ENCODE measurements around the gene DNAJB1.

The DNAJB1 gene

GRCh38 chr19:14517446-14517839 is 754 bp downstream of the DNAJB1 start:
- peaks cover 40% of the 10 kb centered on the region for H4K20me1 ChIP-seq (ENCODE audit: insufficient read depth, low read length, poor library complexity, severe bottlenecking)
- no peak for TF ChIP-seq EZH2phosphoT487 (IDR thresholded peaks at IDR 0.05; ENCODE audit: borderline replicate concordance)
- no peak for TF ChIP-seq CTCF (conservative IDR thresholded peaks at IDR 0.05; ENCODE audit: low read length)

GRCh38 chr19:14516746-14517438 is 1.3 kb downstream of the DNAJB1 start:
- no peaks in the 10 kb centered on the region for H3K9me2 ChIP-seq (replicated peaks; ENCODE audit: low read depth, low read length)
- no peaks in the 10 kb centered on the region for H3K27me3 ChIP-seq (ENCODE audit: insufficient read depth, low read length, poor library complexity, severe bottlenecking)
- 0 out of 2 replicates have a peak, but pooled peaks cover 4% of the 10 kb centered on the region for H3F3A ChIP-seq (ENCODE audit: low read depth)
- no peaks in the 10 kb centered on the region for H3K9me3 ChIP-seq (ENCODE audit: insufficient read depth, low read depth, low read length)
- H3K4me3 ChIP-seq (ENCODE audit: low read length, poor library complexity, severe bottlenecking) = peak overlapping the region; percentile 90
- peak overlapping the region; percentile 92 for H3K9ac ChIP-seq (ENCODE audit: low read depth, low read length, poor library complexity, severe bottlenecking)
- H3K36me3 ChIP-seq (ENCODE audit: insufficient read depth, low read length) = peaks cover 32% of the 10 kb centered on the region; the same call in 1 of the 2 replicates
- TF ChIP-seq EZH2phosphoT487 (IDR thresholded peaks at IDR 0.05; ENCODE audit: borderline replicate concordance) (no peak), CTCF (conservative IDR thresholded peaks at IDR 0.05; ENCODE audit: low read length) (no peak)
- H3K4me2 ChIP-seq (ENCODE audit: low read depth, low read length, poor library complexity, severe bottlenecking) = peak overlapping the region; percentile 99
- H3K79me2 ChIP-seq (ENCODE audit: insufficient read depth, low read length) = peaks cover 52% of the 10 kb centered on the region
- peaks cover 61% of the 10 kb centered on the region for H3K4me1 ChIP-seq (ENCODE audit: insufficient read depth, low read length, poor library complexity, severe bottlenecking)
- H4K20me1 ChIP-seq (ENCODE audit: insufficient read depth, low read length, poor library complexity, severe bottlenecking) = peaks cover 40% of the 10 kb centered on the region
- H2AFZ ChIP-seq (ENCODE audit: low read length) = no peak overlapping the region

More at GRCh38 chr19:14517446-14517839, 754 bp downstream of the DNAJB1 start:
- H3K4me2 ChIP-seq (ENCODE audit: low read depth, low read length, poor library complexity, severe bottlenecking) = peak overlapping the region; percentile 99
- H3K9ac ChIP-seq (ENCODE audit: low read depth, low read length, poor library complexity, severe bottlenecking) = peak overlapping the region; percentile 92
- H2AFZ ChIP-seq (ENCODE audit: low read length) = no peak overlapping the region
- H3K4me1 ChIP-seq (ENCODE audit: insufficient read depth, low read length, poor library complexity, severe bottlenecking) = peaks cover 66% of the 10 kb centered on the region
- no peaks in the 10 kb centered on the region for H3K9me3 ChIP-seq (ENCODE audit: insufficient read depth, low read depth, low read length)
- H3K4me3 ChIP-seq (ENCODE audit: low read length, poor library complexity, severe bottlenecking) = peak overlapping the region; percentile 90
- H3F3A ChIP-seq (ENCODE audit: low read depth) = 0 out of 2 replicates have a peak, but pooled peaks cover 4% of the 10 kb centered on the region
- H3K79me2 ChIP-seq (ENCODE audit: insufficient read depth, low read length) = peaks cover 52% of the 10 kb centered on the region
- H3K36me3 ChIP-seq (ENCODE audit: insufficient read depth, low read length) = peaks cover 32% of the 10 kb centered on the region; the same call in 1 of the 2 replicates
- no peaks in the 10 kb centered on the region for H3K9me2 ChIP-seq (replicated peaks; ENCODE audit: low read depth, low read length)
- no peaks in the 10 kb centered on the region for H3K27me3 ChIP-seq (ENCODE audit: insufficient read depth, low read length, poor library complexity, severe bottlenecking)

- H3K4me3 ChIP-seq (ENCODE audit: low read length, poor library complexity, severe bottlenecking) = peak overlapping the region; percentile 90
Measured at GRCh38 chr19:14516048-14516534, 2.1 kb downstream of the DNAJB1 start.

More at GRCh38 chr19:14516048-14516534, 2.1 kb downstream of the DNAJB1 start:
- TF ChIP-seq EZH2phosphoT487 (IDR thresholded peaks at IDR 0.05; ENCODE audit: borderline replicate concordance) (no peak), CTCF (conservative IDR thresholded peaks at IDR 0.05; ENCODE audit: low read length) (peak; percentile 37; the same call in 1 of the 2 replicates)
- Histone ChIP-seq H3K9me3 (ENCODE audit: insufficient read depth, low read depth, low read length) (no peaks in the 10 kb centered on the region), H3K9me2 (replicated peaks; ENCODE audit: low read depth, low read length) (no peaks in the 10 kb centered on the region), H3K9ac (ENCODE audit: low read depth, low read length, poor library complexity, severe bottlenecking) (peak overlapping the region; percentile 92), H4K20me1 (ENCODE audit: insufficient read depth, low read length, poor library complexity, severe bottlenecking) (peaks cover 40% of the 10 kb centered on the region), H2AFZ (ENCODE audit: low read length) (no peak overlapping the region), H3K4me2 (ENCODE audit: low read depth, low read length, poor library complexity, severe bottlenecking) (peak overlapping the region; percentile 99), H3K79me2 (ENCODE audit: insufficient read depth, low read length) (peaks cover 52% of the 10 kb centered on the region), H3K4me1 (ENCODE audit: insufficient read depth, low read length, poor library complexity, severe bottlenecking) (peaks cover 61% of the 10 kb centered on the region), H3F3A (ENCODE audit: low read depth) (peaks cover 4% of the 10 kb centered on the region; the same call in 1 of the 2 replicates), H3K36me3 (ENCODE audit: insufficient read depth, low read length) (peaks cover 32% of the 10 kb centered on the region; the same call in 1 of the 2 replicates), H3K27me3 (ENCODE audit: insufficient read depth, low read length, poor library complexity, severe bottlenecking) (no peaks in the 10 kb centered on the region)

All from Loucy (cell line).